ENCODE data around the gene PSMD13. TPM values are rescaled to one million over a fixed set of nuclear protein-coding genes. Genes with fewer than 3 reads are reported as not detected.

PSMD13 gene
- total RNA-seq, 2 experiments from 2014 or later = 220 to 228 TPM

DNA sequence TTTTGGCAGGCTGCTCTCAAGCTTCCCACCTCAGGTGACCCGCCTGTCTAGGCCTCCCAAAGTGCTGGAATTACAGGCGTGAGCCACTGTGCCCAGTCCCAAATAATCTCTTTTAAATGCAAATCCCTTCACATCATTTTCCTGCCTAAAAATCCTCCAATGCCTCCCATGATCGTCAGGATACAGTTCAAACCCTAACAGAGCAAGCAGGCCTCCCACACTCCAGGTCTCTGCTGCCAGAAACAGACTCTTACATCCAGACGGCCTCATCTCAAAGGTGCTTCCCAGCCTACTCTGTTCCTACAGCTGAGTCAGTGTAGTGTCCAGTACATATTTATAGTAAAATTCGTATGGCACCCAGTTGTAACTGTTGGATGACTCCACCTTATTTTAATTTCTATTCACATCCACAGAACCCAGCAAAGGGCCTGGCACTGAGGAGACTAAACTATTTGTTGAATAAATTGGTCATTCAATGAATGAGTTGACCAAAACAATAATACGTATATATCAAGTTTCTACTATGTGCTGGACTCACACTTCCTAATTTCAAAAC lies 8.9 kb upstream of the PSMD13 start:
- H3K9me3 Mint-ChIP-seq = no peaks in the 10 kb centered on the region
- CTCF ChIA-PET = interaction anchor here (1.3 to 4.4 kb wide), 2 partner anchors 12 to 24 kb away, joined by 4 to 28 read pairs; no protein-coding TSS in a partner anchor
- ATAC-seq (no peak), DNase-seq (no peak)
- POLR2A ChIA-PET = interaction anchor here (0.7 to 1.2 kb wide), 6 partner anchors 8 to 19 kb away, joined by 3 to 7 read pairs (median 4); no protein-coding TSS in a partner anchor
- H3K4me1 Mint-ChIP-seq (ENCODE audit: low read depth) = peaks cover 17% of the 10 kb centered on the region
- intact Hi-C loops (cut with micrococcal nuclease) = no loop called here
- no peak for TF ChIP-seq CTCF (IDR thresholded peaks at IDR 0.05)
- H3K36me3 Mint-ChIP-seq (ENCODE audit: low read depth) = peaks cover 7% of the 10 kb centered on the region
- no peak overlapping the region for H3K4me3 Mint-ChIP-seq
- no peaks in the 10 kb centered on the region for H3K27me3 Mint-ChIP-seq
- H3K27ac Mint-ChIP-seq = no peak overlapping the region

GRCh38 chr11:230431-230830 lies 6.3 kb upstream of the PSMD13 start:
- CTCF ChIA-PET = interaction anchor here (1.2 to 4.4 kb wide), 3 partner anchors 14 to 132 kb away, joined by 4 to 28 read pairs (median 5); no protein-coding TSS in a partner anchor
- Mint-ChIP-seq H3K4me1 (ENCODE audit: low read depth) (peaks cover 22% of the 10 kb centered on the region), H3K27me3 (no peaks in the 10 kb centered on the region), H3K9me3 (no peaks in the 10 kb centered on the region), H3K36me3 (ENCODE audit: low read depth) (peaks cover 7% of the 10 kb centered on the region), H3K27ac (no peak overlapping the region), H3K4me3 (no peak overlapping the region)
- DNase-seq = no peak
- POLR2A ChIA-PET = interaction anchor here (1.2 to 2.1 kb wide), 3 partner anchors 9 to 23 kb away, joined by 3 to 8 read pairs (median 7); partner anchors contain the start of genes BET1L and RIC8A
- TF ChIP-seq CTCF (IDR thresholded peaks at IDR 0.05) = no peak
- intact Hi-C loops (cut with micrococcal nuclease) = no loop called here
- no peak for ATAC-seq

GRCh38 chr11:232783-233565 lies 3.8 kb upstream of the PSMD13 start:
- Mint-ChIP-seq H3K4me3 (no peak overlapping the region), H3K36me3 (ENCODE audit: low read depth) (peaks cover 5% of the 10 kb centered on the region), H3K27ac (no peak overlapping the region), H3K4me1 (ENCODE audit: low read depth) (peaks cover 19% of the 10 kb centered on the region), H3K27me3 (no peaks in the 10 kb centered on the region), H3K9me3 (no peaks in the 10 kb centered on the region)
- intact Hi-C loops (cut with micrococcal nuclease) = no loop called here
- ATAC-seq = no peak
- CTCF ChIA-PET = interaction anchor here (1.2 kb wide), 1 partner anchor 18 kb away, joined by 7 read pairs; no protein-coding TSS in a partner anchor
- no peak for TF ChIP-seq CTCF (IDR thresholded peaks at IDR 0.05)
- POLR2A ChIA-PET = interaction anchor here (0.9 to 1.0 kb wide), 2 partner anchors 16 to 20 kb away, joined by 3 read pairs; no protein-coding TSS in a partner anchor
- DNase-seq = no peak

DNA sequence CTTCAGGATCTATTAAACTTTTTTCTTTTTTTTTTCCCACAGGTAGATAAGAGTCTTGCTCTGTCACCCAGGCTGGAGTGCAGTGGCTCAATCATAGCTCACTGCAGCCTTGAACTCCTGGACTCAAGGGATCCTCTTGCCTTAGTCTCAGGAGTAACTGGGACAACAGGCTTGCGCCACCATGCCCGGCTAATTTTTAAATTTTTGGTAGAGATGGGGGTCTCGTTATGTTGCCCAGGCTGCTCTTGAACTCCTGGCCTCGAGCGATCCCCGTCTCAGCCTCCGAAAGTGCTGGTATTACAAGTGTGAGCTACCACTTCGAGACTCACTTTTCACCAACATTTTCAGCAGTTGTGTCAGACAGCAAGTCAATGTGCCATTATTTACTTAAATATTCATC lies 1.6 kb upstream of the PSMD13 start:
- Mint-ChIP-seq H3K27me3 (no peaks in the 10 kb centered on the region), H3K36me3 (ENCODE audit: low read depth) (peaks cover 22% of the 10 kb centered on the region), H3K9me3 (no peaks in the 10 kb centered on the region), H3K27ac (peak overlapping the region; percentile 93), H3K4me1 (ENCODE audit: low read depth) (peaks cover 35% of the 10 kb centered on the region), H3K4me3 (peak overlapping the region; percentile 95)
- ChIA-PET CTCF (interaction anchor here (1.5 to 6.3 kb wide), 3 partner anchors 15 to 213 kb away, joined by 3 to 68 read pairs (median 7); no protein-coding TSS in a partner anchor), POLR2A (interaction anchor here (0.9 to 6.1 kb wide), 9 partner anchors 9 to 120 kb away, joined by 3 to 43 read pairs (median 4); partner anchors contain the start of genes BET1L and RIC8A)
- intact Hi-C loops (cut with micrococcal nuclease) = no loop called here
- DNase-seq = no peak
- TF ChIP-seq CTCF (IDR thresholded peaks at IDR 0.05) = no peak
- ATAC-seq = no peak
